GM12801 (cell line): Measurements from ENCODE around the gene HLA-DOA.

Experiments
- TF ChIP-seq, protein P1 (sequence below): IDR thresholded peaks from one replicate; pipeline ENCODE4 v1.5.1; 2011; ENCODE audit warnings: control low read depth; ENCODE audit not compliant: insufficient read length; ENCODE audit errors: extremely low read depth

The HLA-DOA gene

DNA sequence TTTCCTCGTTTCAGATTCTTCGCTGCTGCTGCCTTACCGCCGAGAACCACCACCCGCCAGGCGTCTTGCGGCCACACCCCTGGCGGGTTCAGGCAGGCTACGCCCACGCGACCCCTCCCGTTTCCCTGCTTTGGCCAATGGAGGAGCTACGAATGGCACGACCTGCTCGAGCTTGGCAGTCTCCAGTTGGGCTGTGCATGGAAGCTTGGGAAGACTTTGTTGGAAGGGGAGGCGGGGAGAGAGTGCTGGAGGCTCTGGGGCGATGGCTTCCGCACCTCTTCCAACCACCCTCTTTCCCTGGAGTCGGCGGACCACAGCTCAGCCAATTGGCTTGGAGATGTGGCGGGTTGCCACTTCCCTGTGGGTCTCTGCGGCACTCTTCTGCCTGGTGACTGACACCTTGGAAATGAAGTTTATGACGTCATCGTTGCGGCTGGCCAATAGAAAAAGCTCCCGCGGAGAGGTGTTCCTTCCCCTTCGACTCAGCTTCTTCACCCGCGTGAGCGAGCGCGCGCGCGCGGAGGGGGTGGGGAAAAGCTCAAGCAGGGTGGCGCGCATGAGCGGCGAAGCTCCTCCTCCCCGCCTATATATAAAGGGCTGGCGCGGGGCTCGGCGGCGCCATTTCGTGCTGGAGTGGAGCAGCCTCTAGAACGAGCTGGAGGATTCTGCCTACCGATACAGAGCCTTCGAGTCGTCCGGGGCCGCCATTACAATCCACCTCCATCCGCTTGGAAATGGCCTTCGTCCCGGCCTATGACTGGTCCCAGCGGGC is 37.6 kb downstream of the HLA-DOA start:
- TF ChIP-seq, protein P1, sequence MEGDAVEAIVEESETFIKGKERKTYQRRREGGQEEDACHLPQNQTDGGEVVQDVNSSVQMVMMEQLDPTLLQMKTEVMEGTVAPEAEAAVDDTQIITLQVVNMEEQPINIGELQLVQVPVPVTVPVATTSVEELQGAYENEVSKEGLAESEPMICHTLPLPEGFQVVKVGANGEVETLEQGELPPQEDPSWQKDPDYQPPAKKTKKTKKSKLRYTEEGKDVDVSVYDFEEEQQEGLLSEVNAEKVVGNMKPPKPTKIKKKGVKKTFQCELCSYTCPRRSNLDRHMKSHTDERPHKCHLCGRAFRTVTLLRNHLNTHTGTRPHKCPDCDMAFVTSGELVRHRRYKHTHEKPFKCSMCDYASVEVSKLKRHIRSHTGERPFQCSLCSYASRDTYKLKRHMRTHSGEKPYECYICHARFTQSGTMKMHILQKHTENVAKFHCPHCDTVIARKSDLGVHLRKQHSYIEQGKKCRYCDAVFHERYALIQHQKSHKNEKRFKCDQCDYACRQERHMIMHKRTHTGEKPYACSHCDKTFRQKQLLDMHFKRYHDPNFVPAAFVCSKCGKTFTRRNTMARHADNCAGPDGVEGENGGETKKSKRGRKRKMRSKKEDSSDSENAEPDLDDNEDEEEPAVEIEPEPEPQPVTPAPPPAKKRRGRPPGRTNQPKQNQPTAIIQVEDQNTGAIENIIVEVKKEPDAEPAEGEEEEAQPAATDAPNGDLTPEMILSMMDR, result no peak

DNA sequence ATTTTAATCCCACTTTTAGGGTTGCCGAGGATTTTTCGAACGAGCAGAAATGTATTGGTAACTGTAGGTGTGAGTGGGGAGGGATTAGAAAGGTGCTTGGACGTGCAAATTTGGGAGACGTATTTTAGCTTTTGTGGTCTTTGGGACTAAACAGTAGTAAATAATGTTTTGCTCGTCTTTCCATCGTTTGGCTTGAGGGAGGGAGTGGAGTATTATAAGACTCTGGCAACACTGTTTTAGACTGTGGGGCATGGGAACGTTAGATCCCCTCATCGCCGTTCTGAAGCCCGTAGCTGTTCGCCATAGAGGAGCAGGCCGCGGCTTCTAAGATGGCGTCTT is 38.2 kb downstream of the HLA-DOA start:
- TF ChIP-seq, protein P1, result no peak

DNA sequence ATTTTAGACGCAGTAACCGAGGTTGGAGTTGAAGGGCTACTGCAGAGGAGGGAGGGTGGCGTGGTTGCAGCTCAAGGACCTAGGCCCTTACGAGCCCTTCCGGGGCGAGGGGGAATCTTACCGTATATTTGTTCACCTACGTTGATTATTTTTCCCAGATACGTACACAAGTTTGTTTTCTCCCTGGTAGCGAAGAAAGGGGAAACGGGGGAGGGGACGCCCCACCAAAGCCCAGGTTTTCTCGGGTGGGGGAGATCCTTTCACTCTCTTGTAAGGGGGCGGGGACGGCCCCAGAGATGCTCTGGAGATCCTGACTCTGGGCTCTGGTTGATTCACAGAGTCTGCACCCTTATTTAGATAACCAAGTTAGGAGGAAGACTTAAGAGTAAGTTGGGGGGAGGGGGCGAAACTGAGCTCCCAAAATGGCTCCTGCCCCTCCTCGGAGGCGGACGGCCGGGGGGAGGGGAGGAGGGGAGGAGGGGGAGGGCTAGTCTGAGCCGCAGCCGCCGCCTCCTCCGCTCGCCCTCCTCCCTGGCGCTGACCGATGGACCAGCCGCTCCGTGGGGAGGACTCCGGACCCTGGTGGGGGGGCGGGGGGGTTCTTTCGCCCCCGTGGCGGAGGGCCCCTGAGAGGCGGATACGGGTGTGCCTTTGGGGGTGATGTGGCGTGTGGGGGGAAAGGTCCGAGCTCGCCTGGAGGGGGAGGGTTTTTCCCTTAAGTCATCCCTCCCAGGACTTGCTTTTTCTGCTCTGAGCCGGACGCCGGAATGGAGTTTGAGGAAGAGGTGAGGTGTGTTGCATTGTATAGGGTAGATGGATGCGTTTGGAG is 38.8 kb downstream of the HLA-DOA start:
- TF ChIP-seq, protein P1, result no peak

DNA sequence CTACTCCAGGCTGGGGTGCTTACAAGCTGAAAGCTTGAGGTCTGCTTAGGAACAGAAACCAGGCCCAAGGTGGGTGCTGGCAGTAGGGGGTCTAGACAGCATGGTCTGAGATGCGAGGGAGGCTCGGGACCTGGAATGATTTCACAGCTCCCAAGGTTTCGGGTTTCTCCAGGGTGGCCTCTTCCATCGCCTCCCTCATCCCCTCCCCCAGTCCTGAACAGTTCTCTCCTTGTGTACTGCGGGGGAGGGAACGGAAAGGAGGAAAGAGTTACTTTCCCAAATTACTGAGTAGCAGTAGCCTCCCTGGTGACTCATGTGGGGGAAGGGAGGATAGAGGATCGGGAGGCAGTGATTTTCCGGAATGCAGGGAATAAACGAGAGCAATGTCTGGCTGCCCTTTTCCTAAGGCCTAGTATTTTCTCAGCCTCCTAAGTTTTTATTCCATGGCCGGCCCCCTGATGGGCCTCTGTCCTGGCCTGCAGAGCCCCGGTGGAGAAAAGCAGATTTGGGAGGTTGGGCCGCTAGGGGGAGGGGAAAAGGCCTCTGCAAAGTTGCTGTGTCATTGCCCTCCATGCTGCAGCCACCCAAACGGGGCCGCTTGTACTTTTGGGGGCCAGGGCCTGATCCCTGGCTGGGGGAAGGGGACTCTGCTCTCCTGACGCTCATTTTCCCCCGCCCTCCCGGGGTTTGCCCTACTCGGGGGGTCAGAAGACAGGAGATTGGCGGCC is 39.5 kb downstream of the HLA-DOA start:
- TF ChIP-seq, protein P1, result no peak

DNA sequence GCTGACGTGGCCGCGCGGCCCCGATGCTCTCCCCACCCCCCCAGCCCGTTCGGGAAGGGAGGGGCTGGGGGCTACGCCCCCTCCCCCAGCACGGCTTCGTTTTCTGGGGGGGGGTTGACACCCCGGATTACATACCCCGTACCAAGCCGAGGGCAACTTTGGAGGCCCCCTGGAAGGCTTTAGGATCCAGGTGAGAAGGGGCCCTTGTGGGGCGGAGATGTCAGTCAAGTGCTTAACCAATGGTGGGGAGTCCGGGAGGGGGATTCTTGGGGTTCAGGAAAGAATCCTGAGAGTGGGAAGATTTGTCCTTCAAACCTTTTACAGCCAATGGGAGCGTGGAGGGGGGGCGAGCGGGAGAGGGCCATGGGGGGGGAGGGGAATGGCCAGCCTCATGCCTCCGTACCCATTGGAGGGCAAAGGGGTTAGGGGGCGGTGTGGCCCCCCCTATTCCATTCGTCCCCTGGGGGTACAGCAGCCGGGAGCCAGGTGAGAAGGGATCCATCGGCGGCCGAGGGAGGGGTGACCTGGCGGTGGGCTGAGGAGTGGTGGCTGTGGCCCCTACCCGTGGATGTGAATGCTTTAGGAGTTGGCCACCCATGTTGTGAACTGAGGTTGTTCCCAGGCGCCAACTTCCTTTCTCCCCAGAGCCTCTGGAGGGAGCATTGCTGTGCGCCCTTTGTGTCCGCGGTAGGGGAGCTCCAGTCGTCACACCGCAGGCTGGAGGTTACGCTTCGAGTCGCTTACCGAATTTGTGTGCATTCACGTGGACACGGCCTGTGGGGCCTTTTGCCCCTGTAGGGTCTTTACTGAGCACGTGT is 40.3 kb downstream of the HLA-DOA start:
- TF ChIP-seq, protein P1, result no peak

DNA sequence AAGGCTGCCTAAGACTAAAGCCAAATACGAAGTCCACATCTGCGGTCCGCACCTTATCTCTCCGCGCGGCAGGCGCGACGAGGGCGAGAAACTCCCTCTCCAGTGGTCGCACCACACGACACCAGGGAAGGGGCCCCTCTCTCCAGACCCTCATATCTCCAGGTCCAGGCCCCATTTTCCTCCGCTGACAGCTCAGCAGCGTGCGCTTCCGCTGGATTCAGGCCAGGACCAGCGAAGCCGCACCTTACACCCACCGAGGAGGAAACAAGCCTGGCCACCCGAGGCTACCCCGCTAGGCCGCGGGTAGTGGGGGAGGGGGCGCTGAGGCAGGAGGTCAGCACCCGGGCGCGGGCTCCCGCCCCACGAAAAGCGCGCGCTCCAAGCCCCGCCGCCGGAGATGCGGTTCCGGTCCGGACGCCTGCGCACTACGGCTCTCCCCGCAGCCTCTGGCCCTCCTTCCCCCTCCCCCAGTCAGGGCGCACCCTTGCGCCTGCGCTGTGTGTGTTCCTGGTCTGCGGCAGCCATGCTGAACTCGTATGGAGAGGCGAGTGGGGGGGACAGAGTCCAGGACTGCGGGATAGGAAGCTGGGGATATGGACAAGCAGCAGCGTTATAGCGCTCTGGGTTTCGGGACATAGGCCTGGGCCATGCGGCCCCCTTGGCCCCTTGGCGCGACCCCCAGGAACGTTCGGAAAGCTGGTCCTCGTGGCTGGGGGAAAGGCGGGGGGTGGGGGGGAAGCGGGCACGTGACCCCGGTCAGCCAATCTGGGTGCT is 41.1 kb downstream of the HLA-DOA start, which contains the start of gene BRD2:
Gene BRD2, plus strand, starts transcription at position 502 of the 774 bp plus-strand sequence. CDS start 4,305 bp downstream, outside the sequence.
- TF ChIP-seq, protein P1, result no peak
